SHP77 (cell line): ENCODE data around the gene NUP214.

ENCODE experiments used
- DNase-seq, 2 experiments: peaks; one replicate each; lab custom pipeline; 2025; lab: John Stamatoyannopoulos, UW

NUP214 gene

GRCh38 chr9:131277287-131277909, 152.0 kb downstream of the NUP214 start:
- DNase-seq: no peak

- DNase-seq: peak; percentile 89 to 95
Measured at GRCh38 chr9:131277910-131278701, 152.7 kb downstream of the NUP214 start.

GRCh38 chr9:131278702-131279111, 153.3 kb downstream of the NUP214 start:
- DNase-seq: no peak

GRCh38 chr9:131279196-131279862, 153.9 kb downstream of the NUP214 start:
- no peak for DNase-seq

GRCh38 chr9:131279863-131280570, 154.6 kb downstream of the NUP214 start:
- DNase-seq: no peak

- DNase-seq: no peak
Measured at GRCh38 chr9:131280660-131281059, 155.3 kb downstream of the NUP214 start.

- DNase-seq: no peak
Measured at GRCh38 chr9:131281119-131281965, 156.0 kb downstream of the NUP214 start.

- no peak for DNase-seq
Measured at GRCh38 chr9:131282175-131282574, 156.8 kb downstream of the NUP214 start.

- no peak for DNase-seq
Measured at GRCh38 chr9:131282688-131283422, 157.5 kb downstream of the NUP214 start.
